GM18909 (cell line): ENCODE data around the gene HHEX.
"Not testable (repeated sequence)": the region's sequence is repeated elsewhere in the genome, so short reads cannot be mapped to it uniquely, and the experiment has no call there.

Source experiments
- ATAC-seq: cut with Tn5 transposase; IDR thresholded peaks from one replicate; pipeline ENCODE4 v1.9.1; 2021; ENCODE audit warnings: mild to moderate bottlenecking; ENCODE audit not compliant: unreplicated experiment, poor library complexity

The HHEX gene

DNA sequence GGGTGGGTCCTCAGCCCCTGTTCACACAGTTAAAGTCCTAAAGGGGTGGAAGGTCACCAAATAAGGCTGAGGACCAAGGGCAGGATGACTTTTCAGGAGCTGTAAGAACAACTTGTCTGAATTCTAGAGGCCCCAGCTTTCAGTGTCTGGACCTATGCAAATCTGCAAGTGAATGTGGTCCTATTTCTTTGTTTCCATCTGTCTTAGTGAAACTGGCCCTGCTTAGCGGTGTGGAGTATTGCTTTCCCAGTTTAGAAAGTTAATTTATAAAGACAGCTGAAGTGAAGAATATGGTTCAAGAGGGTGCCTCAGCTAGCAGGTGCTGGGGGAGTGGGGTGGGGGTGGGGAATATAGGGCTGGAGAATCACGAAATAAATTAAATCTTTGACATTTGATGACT, 40.1 kb downstream of the HHEX start:
- ATAC-seq: peak; percentile 91

DNA sequence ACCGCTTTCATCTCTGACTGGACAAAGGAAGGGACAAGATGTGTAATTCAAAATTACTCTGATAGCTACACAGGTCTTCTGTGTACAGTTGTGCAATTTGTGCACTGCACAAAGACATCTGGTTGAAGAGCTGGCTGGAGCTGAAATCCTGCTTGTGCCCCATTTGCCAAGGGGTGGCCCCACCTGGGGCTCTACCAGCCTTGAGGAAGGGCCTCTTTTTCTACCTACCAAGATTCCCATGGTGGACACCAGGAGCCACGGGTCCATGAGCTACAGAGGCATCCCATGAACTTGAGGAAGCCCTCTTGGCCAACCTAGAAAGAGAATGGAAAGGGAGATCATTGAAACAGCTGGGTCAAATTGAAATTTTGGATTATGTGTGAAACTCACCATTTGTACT, 43.2 kb downstream of the HHEX start:
- no peak for ATAC-seq

DNA sequence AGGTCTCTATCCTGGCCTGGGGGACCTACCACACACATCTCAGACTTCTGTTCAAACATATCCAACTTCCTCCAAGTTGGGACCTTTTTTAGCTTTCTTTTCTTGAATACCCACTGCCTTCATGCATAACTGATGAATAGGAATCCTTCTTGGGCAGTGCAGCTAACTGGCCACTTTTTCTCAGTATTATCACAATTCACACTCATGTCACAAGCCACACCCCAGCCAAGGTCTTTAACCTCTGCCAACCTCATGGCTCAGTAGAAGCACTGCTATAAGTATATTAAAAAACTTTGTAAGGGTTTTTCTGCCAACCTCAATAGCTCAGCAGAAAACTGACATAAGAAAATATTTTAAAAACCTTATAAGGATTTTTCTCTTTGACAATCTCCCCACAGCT, 44.5 kb downstream of the HHEX start:
- ATAC-seq: no peak

DNA sequence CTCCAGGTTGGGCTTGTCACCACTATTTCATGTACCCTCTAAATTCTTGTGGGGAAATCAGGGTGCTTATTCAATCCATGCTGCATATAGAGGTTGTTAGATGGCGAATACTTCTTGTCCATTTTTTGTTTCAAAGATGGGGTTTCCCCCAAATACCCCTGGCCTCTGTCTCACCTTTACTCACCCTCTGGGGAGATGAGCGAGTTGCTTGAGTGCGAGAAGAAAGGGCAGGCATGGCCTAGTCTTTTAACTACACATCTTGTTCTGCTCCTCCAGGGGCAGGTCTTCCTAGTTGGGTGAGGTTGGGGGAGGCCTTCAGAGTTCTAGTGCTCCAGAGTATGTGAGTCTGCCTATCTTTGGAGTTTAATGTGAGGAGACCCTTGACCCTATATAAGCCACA, 46.2 kb downstream of the HHEX start:
- ATAC-seq: no peak

DNA sequence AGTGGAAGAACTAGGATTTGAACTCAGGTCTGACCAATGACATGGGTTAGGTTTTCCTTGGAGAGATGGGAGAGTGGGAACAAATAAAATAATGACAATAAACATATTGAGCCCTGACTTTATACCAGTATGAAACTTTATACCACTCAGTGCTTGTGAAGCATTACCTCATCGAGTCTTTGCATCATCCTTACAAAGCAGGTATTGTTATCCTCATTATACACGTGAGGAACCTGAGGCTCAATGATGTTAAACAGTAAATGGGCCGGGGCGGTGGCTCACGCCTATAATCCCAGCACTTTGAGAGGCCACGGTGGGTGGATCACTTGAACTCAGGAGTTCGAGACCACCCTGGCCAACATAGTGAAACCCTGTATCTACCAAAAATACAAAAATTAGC, 47.7 kb downstream of the HHEX start:
- ATAC-seq: no peak

DNA sequence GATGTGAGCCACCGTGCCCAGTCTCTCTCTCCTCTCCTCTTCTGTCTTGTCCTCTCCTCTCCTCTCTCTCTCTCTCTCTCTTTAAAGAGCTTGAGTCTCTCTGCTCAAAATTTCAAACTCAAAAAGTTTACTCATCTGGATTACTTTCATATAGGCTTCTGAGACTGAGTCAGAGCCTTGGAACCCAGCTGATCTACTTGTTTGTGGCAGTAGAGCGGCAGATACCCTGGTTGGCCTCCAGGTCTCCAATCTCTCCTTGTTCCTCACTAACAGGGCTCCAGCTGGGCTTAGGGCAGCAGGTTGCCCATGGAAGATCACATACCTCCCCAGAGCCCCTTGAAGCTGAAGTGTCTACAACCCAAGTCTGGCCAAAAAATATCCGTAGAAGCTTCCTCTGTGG, 51.0 kb downstream of the HHEX start:
- no peak for ATAC-seq

DNA sequence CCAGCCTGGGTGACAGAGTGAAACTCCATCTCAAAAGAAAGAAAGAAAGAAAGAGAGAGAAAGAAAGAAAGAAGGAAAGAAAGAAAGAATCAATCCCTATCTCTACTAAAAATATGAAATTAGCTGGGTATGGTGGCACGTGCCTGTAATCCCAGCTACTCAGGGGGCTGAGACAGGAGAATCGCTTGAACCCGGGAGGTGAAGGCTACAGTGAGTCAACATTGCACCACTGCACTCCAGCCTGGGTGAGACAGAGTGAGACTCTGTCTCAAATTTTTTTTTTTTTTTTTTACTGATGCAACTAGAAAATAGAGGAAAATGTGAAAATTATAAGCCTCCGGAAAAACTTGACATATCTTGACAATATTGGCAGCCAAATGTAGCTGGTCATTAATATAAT, 52.0 kb downstream of the HHEX start:
- ATAC-seq: not testable (repeated sequence)

DNA sequence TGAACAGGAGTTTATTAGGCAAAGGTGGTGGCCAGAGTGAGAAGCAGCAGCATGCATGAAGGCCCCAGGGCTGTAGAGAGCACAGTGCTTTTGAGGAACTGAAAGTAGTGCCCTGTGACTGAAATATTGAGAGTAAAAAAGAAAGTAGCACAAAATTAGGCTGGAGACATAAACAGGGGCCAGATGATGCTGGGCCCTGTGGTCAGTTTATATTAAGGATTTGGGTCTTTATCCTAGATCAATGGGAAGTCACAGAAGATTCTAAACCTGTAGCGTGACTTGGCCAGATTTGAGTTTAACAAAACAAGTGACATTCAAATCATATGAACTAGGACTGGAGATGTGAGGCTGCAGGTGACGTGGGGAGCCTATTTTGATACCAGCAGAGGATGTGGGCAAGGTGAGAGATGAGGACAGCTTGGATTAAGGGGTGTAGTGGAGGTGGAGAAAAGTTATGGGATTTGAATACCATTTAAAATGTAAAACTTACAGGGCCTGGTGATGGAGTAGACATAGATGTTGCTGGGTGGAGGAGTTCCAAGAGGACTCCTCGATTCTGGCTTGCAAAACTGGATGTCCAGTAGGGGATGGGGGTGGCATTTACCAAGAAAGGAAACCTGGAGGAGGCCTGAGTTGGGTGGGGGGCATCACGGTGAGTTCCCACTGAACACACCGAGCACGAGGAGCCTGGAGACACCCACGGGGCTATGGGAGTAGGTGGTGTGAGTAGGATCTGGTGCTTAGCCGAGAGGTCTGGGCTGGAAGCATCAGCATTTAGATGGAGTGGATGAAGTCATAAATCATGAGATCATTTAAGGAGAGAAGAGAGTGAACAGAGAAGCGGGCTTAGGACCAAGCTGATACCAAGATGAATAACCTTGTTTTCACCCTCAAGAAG, 52.8 kb downstream of the HHEX start:
- ATAC-seq: peak; percentile 97
